HL-60 (cell line): ENCODE data around the gene TIPIN.
"Not testable (repeated sequence)": the region's sequence is repeated elsewhere in the genome, so short reads cannot be mapped to it uniquely, and the experiment has no call there.

Experiments used
- POLR2AphosphoS5 ChIP-seq: IDR thresholded peaks from 2 replicates; pipeline ENCODE4 v1.6.1; 2012; ENCODE audit warnings: low read depth
- TF ChIP-seq, protein P1 (sequence below): IDR thresholded peaks from one replicate; pipeline ENCODE4 v1.5.1; 2011; ENCODE audit warnings: low read length, control low read depth, inconsistent platforms; ENCODE audit not compliant: insufficient read depth
- TF ChIP-seq, protein P2 (sequence below): IDR thresholded peaks from 2 replicates; pipeline ENCODE4 v1.6.1; 2012; ENCODE audit warnings: low read depth; ENCODE audit not compliant: insufficient replicate concordance

DNA sequence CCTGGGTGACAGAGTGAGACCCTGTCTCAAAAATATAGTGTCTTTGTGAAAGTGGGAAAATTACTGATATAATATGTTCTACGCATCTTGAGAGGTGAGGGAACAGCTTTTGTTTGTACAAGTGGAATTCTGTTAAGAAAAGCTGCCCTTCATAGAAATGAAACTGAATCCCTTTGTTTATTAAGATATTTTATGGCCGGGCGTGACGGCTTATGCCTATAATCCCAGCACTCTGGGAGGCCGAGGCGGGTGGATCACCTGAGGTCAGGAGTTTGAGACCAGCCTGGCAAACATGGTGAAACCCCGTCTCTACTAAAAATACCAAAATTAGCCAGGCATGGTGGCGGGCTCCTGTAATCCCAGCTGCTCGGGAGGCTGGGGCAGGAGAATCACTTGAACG, 52.1 kb downstream of the TIPIN start:
- TF ChIP-seq, protein P1, sequence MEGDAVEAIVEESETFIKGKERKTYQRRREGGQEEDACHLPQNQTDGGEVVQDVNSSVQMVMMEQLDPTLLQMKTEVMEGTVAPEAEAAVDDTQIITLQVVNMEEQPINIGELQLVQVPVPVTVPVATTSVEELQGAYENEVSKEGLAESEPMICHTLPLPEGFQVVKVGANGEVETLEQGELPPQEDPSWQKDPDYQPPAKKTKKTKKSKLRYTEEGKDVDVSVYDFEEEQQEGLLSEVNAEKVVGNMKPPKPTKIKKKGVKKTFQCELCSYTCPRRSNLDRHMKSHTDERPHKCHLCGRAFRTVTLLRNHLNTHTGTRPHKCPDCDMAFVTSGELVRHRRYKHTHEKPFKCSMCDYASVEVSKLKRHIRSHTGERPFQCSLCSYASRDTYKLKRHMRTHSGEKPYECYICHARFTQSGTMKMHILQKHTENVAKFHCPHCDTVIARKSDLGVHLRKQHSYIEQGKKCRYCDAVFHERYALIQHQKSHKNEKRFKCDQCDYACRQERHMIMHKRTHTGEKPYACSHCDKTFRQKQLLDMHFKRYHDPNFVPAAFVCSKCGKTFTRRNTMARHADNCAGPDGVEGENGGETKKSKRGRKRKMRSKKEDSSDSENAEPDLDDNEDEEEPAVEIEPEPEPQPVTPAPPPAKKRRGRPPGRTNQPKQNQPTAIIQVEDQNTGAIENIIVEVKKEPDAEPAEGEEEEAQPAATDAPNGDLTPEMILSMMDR, result not testable (repeated sequence)
- TF ChIP-seq, protein P2, sequence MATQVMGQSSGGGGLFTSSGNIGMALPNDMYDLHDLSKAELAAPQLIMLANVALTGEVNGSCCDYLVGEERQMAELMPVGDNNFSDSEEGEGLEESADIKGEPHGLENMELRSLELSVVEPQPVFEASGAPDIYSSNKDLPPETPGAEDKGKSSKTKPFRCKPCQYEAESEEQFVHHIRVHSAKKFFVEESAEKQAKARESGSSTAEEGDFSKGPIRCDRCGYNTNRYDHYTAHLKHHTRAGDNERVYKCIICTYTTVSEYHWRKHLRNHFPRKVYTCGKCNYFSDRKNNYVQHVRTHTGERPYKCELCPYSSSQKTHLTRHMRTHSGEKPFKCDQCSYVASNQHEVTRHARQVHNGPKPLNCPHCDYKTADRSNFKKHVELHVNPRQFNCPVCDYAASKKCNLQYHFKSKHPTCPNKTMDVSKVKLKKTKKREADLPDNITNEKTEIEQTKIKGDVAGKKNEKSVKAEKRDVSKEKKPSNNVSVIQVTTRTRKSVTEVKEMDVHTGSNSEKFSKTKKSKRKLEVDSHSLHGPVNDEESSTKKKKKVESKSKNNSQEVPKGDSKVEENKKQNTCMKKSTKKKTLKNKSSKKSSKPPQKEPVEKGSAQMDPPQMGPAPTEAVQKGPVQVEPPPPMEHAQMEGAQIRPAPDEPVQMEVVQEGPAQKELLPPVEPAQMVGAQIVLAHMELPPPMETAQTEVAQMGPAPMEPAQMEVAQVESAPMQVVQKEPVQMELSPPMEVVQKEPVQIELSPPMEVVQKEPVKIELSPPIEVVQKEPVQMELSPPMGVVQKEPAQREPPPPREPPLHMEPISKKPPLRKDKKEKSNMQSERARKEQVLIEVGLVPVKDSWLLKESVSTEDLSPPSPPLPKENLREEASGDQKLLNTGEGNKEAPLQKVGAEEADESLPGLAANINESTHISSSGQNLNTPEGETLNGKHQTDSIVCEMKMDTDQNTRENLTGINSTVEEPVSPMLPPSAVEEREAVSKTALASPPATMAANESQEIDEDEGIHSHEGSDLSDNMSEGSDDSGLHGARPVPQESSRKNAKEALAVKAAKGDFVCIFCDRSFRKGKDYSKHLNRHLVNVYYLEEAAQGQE, result not testable (repeated sequence)
- TF ChIP-seq POLR2AphosphoS5, result not testable (repeated sequence)
